GM12878 (cell line): ENCODE measurements around the gene MAP2K1. TPM values are rescaled to one million over a fixed set of nuclear protein-coding genes. Genes with fewer than 3 reads are reported as not detected.

Experiments
- ATAC-seq: fragments of 200-7000 bp; cut with Tn5 transposase; 3 replicates; pipeline ENCODE4 v1.9.1; 2020; ENCODE audit warnings: mild to moderate bottlenecking, moderate library complexity
- BruUV-seq: library from RNA; stranded (reverse); fragments of 400-500 nt; replicated peaks from 2 replicates; lab custom pipeline; 2021; lab: Mats Ljungman, UMichigan
- CTCF ChIA-PET: fragments of 300-600 bp; sonication (Branson Sonifier 250); formaldehyde crosslinking; extraction: SDS; loops from one replicate; lab custom pipeline; 2021; ENCODE audit warnings: inconsistent platforms; lab: Yijun Ruan, JAX
- POLR2A ChIA-PET: fragments of 350-600 bp; formaldehyde crosslinking; extraction: SDS; loops from one replicate; lab custom pipeline; 2021; ENCODE audit warnings: inconsistent platforms; lab: Charles Lee
- RAD21 ChIA-PET: fragments of 300-600 bp; sonication (Branson Sonifier 250); formaldehyde crosslinking; loops from one replicate; lab custom pipeline; 2023; ENCODE audit warnings: antibody characterized with exemption; ENCODE audit not compliant: unreplicated experiment; lab: Charles Lee
- SMC1A ChIA-PET: fragments of 300-600 bp; sonication (Branson Sonifier 250); formaldehyde crosslinking; loops from one replicate; lab custom pipeline; 2023; ENCODE audit not compliant: unreplicated experiment, uncharacterized antibody; lab: Charles Lee
- DNase-seq: peaks from one replicate; pipeline ENCODE4 v3.0.0-alpha.2; 2011; ENCODE audit warnings: low read depth, low spot score
- FAIRE-seq: peaks from 3 replicates; lab custom pipeline; 2011; peaks lifted over from hg19 to GRCh38; lab: Jason Lieb, UNC
- H2AFZ ChIP-seq: 2 replicates; pipeline ENCODE4 v1.6.0; 2011; ENCODE audit warnings: low read depth, low read length, control low read depth; ENCODE audit not compliant: control insufficient read depth
- H3K27ac ChIP-seq: 2 replicates; pipeline ENCODE4 v1.5.1; 2011; ENCODE audit warnings: control low read depth; ENCODE audit not compliant: control insufficient read depth, insufficient read depth
- H3K27me3 ChIP-seq, 2 experiments: replicated peaks in 1 of 2; 2 replicates each; pipeline versions ENCODE4 v1.6.0 to v1.6.1; 2011; ENCODE audit warnings: low read length in 1 of 2; ENCODE audit not compliant: control insufficient read depth in 2 of 2, insufficient read depth in 2 of 2
- H3K36me3 ChIP-seq, 2 experiments: 2 replicates each; pipeline ENCODE4 v1.5.1; 2011; ENCODE audit warnings: low read length in 1 of 2; ENCODE audit not compliant: control insufficient read depth in 2 of 2, insufficient read depth in 2 of 2
- H3K4me1 ChIP-seq: 2 replicates; pipeline ENCODE4 v1.6.1; 2011; ENCODE audit warnings: mild to moderate bottlenecking, low read length, moderate library complexity, mixed read lengths; ENCODE audit not compliant: control insufficient read depth, insufficient read depth
- H3K4me2 ChIP-seq: 2 replicates; pipeline ENCODE4 v1.6.0; 2011; ENCODE audit warnings: control low read depth; ENCODE audit not compliant: control insufficient read depth, insufficient read depth
- H3K4me3 ChIP-seq: fragments of 200-600 bp; sonication (generic); 2 replicates; pipeline ENCODE4 v1.5.1; 2016
- H3K79me2 ChIP-seq: 2 replicates; pipeline ENCODE4 v1.6.0; 2011; ENCODE audit warnings: low read length; ENCODE audit not compliant: control insufficient read depth, insufficient read depth
- H3K9ac ChIP-seq: 2 replicates; pipeline ENCODE4 v1.8.0; 2011; ENCODE audit warnings: low read length, control low read depth, mixed read lengths; ENCODE audit not compliant: control insufficient read depth, insufficient read depth
- H3K9me3 ChIP-seq: replicated peaks from 3 replicates; pipeline ENCODE4 v1.5.1; 2011; ENCODE audit warnings: mild to moderate bottlenecking, low read length; ENCODE audit not compliant: control insufficient read depth, insufficient read depth
- H4K20me1 ChIP-seq: 2 replicates; pipeline ENCODE4 v1.6.0; 2011; ENCODE audit not compliant: control insufficient read depth, insufficient read depth
- ASH2L ChIP-seq: fragments of 300-600, 200-600 bp; sonication (generic); IDR thresholded peaks from 2 replicates; pipeline ENCODE4 v1.6.1; 2017; ENCODE audit warnings: low read depth, mild to moderate bottlenecking, borderline replicate concordance
- CHD2 ChIP-seq: IDR thresholded peaks from 2 replicates; pipeline ENCODE4 v1.6.1; 2011; ENCODE audit warnings: low read depth, low read length, improper control_type of control experiment, borderline replicate concordance
- EGR1 ChIP-seq, 2 experiments: IDR thresholded peaks; 1 replicate in 1 of 2; 2 replicates in 1 of 2; pipeline ENCODE4 v1.6.1; 2011 to 2012; ENCODE audit warnings: low read depth in 2 of 2, low read length in 2 of 2, borderline replicate concordance in 1 of 2, mild to moderate bottlenecking in 1 of 2, moderate library complexity in 1 of 2
- RBBP5 ChIP-seq: fragments of 200-600 bp; sonication (generic); conservative IDR thresholded peaks from 2 replicates; pipeline ENCODE4 v1.6.1; 2016
- TAF1 ChIP-seq: IDR thresholded peaks from 2 replicates; pipeline ENCODE4 v1.6.1; 2011; ENCODE audit warnings: mild to moderate bottlenecking, low read depth, low read length, borderline replicate concordance
- TARDBP ChIP-seq: IDR thresholded peaks from 2 replicates; pipeline ENCODE4 v1.6.1; 2016; ENCODE audit warnings: borderline replicate concordance
- TCF3 ChIP-seq: IDR thresholded peaks from 2 replicates; pipeline ENCODE4 v1.6.1; 2012; ENCODE audit warnings: low read depth, mild to moderate bottlenecking, low read length, borderline replicate concordance; ENCODE audit not compliant: insufficient read depth
- YBX1 ChIP-seq: fragments of 450-650 bp; IDR thresholded peaks from 2 replicates; pipeline ENCODE4 v1.6.1; 2016; ENCODE audit warnings: antibody characterized with exemption
- WGBS: methylation state at CpG from one replicate; pipeline ENCODE4 v1.1.6; 2016; ENCODE audit warnings: low lambda C conversion rate; ENCODE audit not compliant: insufficient replicate concordance, insufficient coverage; ENCODE audit errors: missing lambda C conversion rate; 5-methylcytosine and 5-hydroxymethylcytosine counted together
- in situ Hi-C: fragments of 300-500 bp; cut with MboI; formaldehyde crosslinking; loops from 9 replicates; pipeline ENCODE4 v1.14.3; 2018; ENCODE audit warnings: mixed read lengths
- intact Hi-C: fragments of 100-400 bp; cut with micrococcal nuclease; formaldehyde crosslinking; loops from one replicate; pipeline ENCODE4 v1.14.2; 2022; ENCODE audit not compliant: unreplicated experiment
- polyA plus RNA-seq, 11 experiments: library from polyadenylated mRNA; depleted of rRNA in 4 of 11; unstranded in 6 of 11; stranded (reverse) in 5 of 11; fragments of >200 nt; fragmentation: Nextera tagmentation in 4 of 11; fragmentation: Illumina TruSeq in 1 of 11; extraction: Ambion mirVana in 4 of 11; extraction: Trizol in 1 of 11; gene quantifications; 1 replicate in 1 of 11; 2 replicates in 10 of 11; pipeline versions ENCODE4 v1.2.1 to v1.2.3, GENCODE V29; 2011 to 2016; ENCODE audit warnings: inconsistent platforms in 2 of 11, missing spikeins in 2 of 11, low read depth in 1 of 11
- total RNA-seq, 4 experiments: library from RNA; depleted of rRNA in 3 of 4; stranded (reverse); fragments of >200 nt in 3 of 4; fragmentation: Illumina TruSeq in 1 of 4; extraction: Trizol in 1 of 4; gene quantifications; 2 replicates each; pipeline versions ENCODE4 v1.2.1 to v1.2.3, GENCODE V29; 2013 to 2021
- TF ChIP-seq, protein P1 (sequence below): fragments of 450-650 bp; IDR thresholded peaks from 2 replicates; pipeline ENCODE4 v1.6.1; 2018; ENCODE audit warnings: mild to moderate bottlenecking, low read depth, moderate library complexity; ENCODE audit not compliant: partially characterized antibody

The MAP2K1 gene
- total and polyA plus RNA-seq, 10 of the 15 experiments (the other 5 are each of a cell fraction or from before 2014, with no cell fraction given), result 11.2 to 112 (median 56.6) TPM

DNA sequence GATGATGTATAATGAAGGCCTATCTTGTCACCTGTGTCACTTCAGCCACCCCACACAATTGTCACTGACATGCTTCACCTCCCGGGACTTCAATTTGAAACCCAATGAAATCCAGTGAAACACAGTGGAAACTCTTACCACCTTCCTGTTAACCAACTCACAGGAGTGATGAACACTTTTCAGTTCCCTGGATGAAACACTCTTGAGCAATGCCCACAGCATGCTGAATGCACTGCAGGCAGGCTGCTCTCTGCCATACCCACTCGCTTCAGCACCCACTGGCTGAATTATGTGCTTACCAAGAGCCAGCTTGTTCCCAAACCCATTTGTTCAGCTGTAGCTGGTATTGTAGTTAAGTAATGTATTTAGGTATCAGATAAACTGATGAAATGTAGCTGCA, 47.0 kb downstream of the MAP2K1 start:
- intact Hi-C loops, result no loop called here
- ChIA-PET CTCF (interaction anchor here (1.6 to 2.3 kb wide), 2 partner anchors 29 to 65 kb away, joined by 5 to 12 read pairs; no protein-coding TSS in a partner anchor), POLR2A (interaction anchor here (1.0 to 1.6 kb wide), 2 partner anchors 24 to 33 kb away, joined by 3 to 9 read pairs; no protein-coding TSS in a partner anchor), RAD21 (interaction anchor here (1.5 kb wide), 1 partner anchor 33 kb away, joined by 3 read pairs; no protein-coding TSS in a partner anchor), SMC1A (interaction anchor here (0.9 to 4.3 kb wide), 9 partner anchors 11 to 1364 kb away, joined by 3 to 27 read pairs (median 6); partner anchors contain the start of genes MAP2K1 and SNAPC5)
- no peak overlapping the region for H3K4me2 ChIP-seq
- FAIRE-seq (no peak), DNase-seq (no peak), ATAC-seq (no peak; the same call in 2 of the 3 replicates)
- in situ Hi-C loops, result no loop called here
- no peak overlapping the region for H3K27ac ChIP-seq
- TF ChIP-seq TARDBP (no peak), RBBP5 (no peak), TCF3 (no peak)
- H3K4me3 ChIP-seq, result no peak overlapping the region
- H3K27me3 ChIP-seq, result no peaks in the 10 kb centered on the region
- no peak overlapping the region for H2AFZ ChIP-seq
- peaks cover 36% of the 10 kb centered on the region for H3K4me1 ChIP-seq
- H3K79me2 ChIP-seq, result peaks cover 61% of the 10 kb centered on the region
- no peak overlapping the region for H3K9ac ChIP-seq
- H3K9me3 ChIP-seq, result no peaks in the 10 kb centered on the region
- peaks cover 4% of the 10 kb centered on the region; the same call in 1 of the 2 replicates for H4K20me1 ChIP-seq
- 95% methylated on average over 2 of the region's 2 CpGs for WGBS
- no TSS peak for BruUV-seq
- H3K36me3 ChIP-seq, result peaks cover 21 to 29% of the 10 kb centered on the region in 2 experiments

DNA sequence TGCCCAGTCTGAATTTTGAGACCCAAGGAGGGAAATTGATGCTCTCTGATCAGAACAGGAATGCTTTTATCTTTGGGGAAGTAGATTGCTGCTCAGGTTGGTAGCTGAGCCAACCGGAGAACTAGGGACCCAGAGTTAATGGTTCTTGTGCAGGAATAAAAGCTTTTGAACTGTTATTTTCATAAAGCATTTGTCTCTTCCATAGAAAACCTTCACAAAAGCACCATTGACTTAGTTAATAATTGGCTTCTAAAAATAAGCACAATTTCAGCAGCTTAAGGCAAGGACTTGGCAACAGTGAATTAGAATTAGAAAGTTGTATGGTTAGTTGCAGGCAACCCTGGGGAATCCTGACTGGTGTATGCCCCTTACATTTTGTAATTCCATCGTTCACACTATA, 53.8 kb downstream of the MAP2K1 start:
- Histone ChIP-seq H3K4me3 (no peak overlapping the region), H3K9me3 (no peaks in the 10 kb centered on the region), H3K27ac (no peak overlapping the region), H2AFZ (no peak overlapping the region), H3K9ac (no peak overlapping the region), H3K4me1 (no peaks in the 10 kb centered on the region), H3K79me2 (no peaks in the 10 kb centered on the region; the same call in 1 of the 2 replicates), H3K27me3 (no peaks in the 10 kb centered on the region), H4K20me1 (no peaks in the 10 kb centered on the region), H3K4me2 (no peak overlapping the region), H3K36me3 (peaks cover 29 to 34% of the 10 kb centered on the region in 2 experiments)
- ChIA-PET RAD21 (no interaction called here), CTCF (no interaction called here), POLR2A (interaction anchor here (0.6 to 0.7 kb wide), 2 partner anchors 31 to 49 kb away, joined by 3 to 6 read pairs; no protein-coding TSS in a partner anchor), SMC1A (interaction anchor here (2.2 kb wide), 1 partner anchor 18 kb away, joined by 4 read pairs; no protein-coding TSS in a partner anchor)
- DNase-seq (no peak), FAIRE-seq (no peak), ATAC-seq (no peak)
- in situ Hi-C loops, result no loop called here
- 91% methylated on average over 2 of the region's 2 CpGs for WGBS
- BruUV-seq, result no TSS peak
- intact Hi-C loops, result no loop called here
- TF ChIP-seq, protein P1, sequence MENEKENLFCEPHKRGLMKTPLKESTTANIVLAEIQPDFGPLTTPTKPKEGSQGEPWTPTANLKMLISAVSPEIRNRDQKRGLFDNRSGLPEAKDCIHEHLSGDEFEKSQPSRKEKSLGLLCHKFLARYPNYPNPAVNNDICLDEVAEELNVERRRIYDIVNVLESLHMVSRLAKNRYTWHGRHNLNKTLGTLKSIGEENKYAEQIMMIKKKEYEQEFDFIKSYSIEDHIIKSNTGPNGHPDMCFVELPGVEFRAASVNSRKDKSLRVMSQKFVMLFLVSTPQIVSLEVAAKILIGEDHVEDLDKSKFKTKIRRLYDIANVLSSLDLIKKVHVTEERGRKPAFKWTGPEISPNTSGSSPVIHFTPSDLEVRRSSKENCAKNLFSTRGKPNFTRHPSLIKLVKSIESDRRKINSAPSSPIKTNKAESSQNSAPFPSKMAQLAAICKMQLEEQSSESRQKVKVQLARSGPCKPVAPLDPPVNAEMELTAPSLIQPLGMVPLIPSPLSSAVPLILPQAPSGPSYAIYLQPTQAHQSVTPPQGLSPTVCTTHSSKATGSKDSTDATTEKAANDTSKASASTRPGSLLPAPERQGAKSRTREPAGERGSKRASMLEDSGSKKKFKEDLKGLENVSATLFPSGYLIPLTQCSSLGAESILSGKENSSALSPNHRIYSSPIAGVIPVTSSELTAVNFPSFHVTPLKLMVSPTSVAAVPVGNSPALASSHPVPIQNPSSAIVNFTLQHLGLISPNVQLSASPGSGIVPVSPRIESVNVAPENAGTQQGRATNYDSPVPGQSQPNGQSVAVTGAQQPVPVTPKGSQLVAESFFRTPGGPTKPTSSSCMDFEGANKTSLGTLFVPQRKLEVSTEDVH, result no peak
- TF ChIP-seq CHD2 (no peak), EGR1 (IDR thresholded peaks at IDR 0.05; ENCODE audit: borderline replicate concordance in 1 of 2, low read depth in 2 of 2, low read length in 2 of 2) (no peak), ASH2L (no peak), YBX1 (no peak), TAF1 (no peak)
